K562 (cell line): ENCODE measurements around the gene UFSP1. TPM values are rescaled to one million over a fixed set of nuclear protein-coding genes. Genes with fewer than 3 reads are reported as not detected.

Source experiments
- ATAC-seq: fragments of 200-7000 bp; cut with Tn5 transposase; 3 replicates; pipeline ENCODE4 v1.9.1; 2020; ENCODE audit warnings: moderate library complexity
- BruUV-seq: library from RNA; stranded (reverse); fragments of 400-500 nt; replicated peaks from 2 replicates; lab custom pipeline; 2021; lab: Mats Ljungman, UMichigan
- CTCF ChIA-PET: fragments of 300-600 bp; formaldehyde crosslinking; extraction: SDS; loops from one replicate; lab custom pipeline; 2021; ENCODE audit warnings: low intra/inter-chr PET ratio; lab: Yijun Ruan, JAX
- POLR2A ChIA-PET: fragments of 300-600, 350-650 bp; sonication (Branson Sonifier 250); formaldehyde crosslinking; extraction: SDS; loops from one replicate; lab custom pipeline; 2021; ENCODE audit warnings: antibody characterized with exemption, inconsistent platforms; lab: Yijun Ruan, JAX
- DNase-seq, 4 experiments: peaks; one replicate each; pipeline versions ENCODE4 v3.0.0 to v3.0.0-alpha.2; 2011 to 2018; ENCODE audit warnings: low spot score in 3 of 4, mixed read lengths in 3 of 4; ENCODE audit errors: extremely low read depth in 1 of 4
- FAIRE-seq: peaks from 2 replicates; lab custom pipeline; 2011; peaks lifted over from hg19 to GRCh38; lab: Jason Lieb, UNC
- H2AFZ ChIP-seq: 2 replicates; pipeline ENCODE4 v1.6.0; 2011; ENCODE audit warnings: low read depth, low read length, control low read depth, inconsistent platforms
- H3K27ac ChIP-seq: fragments of 200-600 bp; 3 replicates; pipeline ENCODE4 v1.8.0; 2011; ENCODE audit warnings: low read depth, mild to moderate bottlenecking, control low read depth, inconsistent platforms, low read length, moderate library complexity, mixed read lengths; ENCODE audit errors: extremely low read depth
- H3K27me3 ChIP-seq, 2 experiments: fragments of 300-600 bp in 1 of 2; 2 replicates in 1 of 2; 3 replicates in 1 of 2; pipeline versions ENCODE4 v1.6.0 to v1.8.0; 2011; ENCODE audit warnings: inconsistent platforms in 2 of 2, low read length in 2 of 2, mild to moderate bottlenecking in 1 of 2, mixed read lengths in 1 of 2, moderate library complexity in 1 of 2; ENCODE audit not compliant: control insufficient read depth in 2 of 2, insufficient read depth in 2 of 2
- H3K36me3 ChIP-seq: fragments of 300-600 bp; 3 replicates; pipeline ENCODE4 v1.8.0; 2011; ENCODE audit warnings: mild to moderate bottlenecking, low read length, inconsistent platforms; ENCODE audit not compliant: control insufficient read depth, insufficient read depth
- H3K4me1 ChIP-seq, 2 experiments: fragments of 200-600 bp in 1 of 2; replicated peaks in 1 of 2; 2 replicates in 1 of 2; 3 replicates in 1 of 2; pipeline versions ENCODE4 v1.5.1 to v1.8.0; 2011; ENCODE audit warnings: inconsistent platforms in 2 of 2, low read length in 2 of 2, mild to moderate bottlenecking in 1 of 2, mixed read lengths in 1 of 2, moderate library complexity in 1 of 2; ENCODE audit not compliant: control insufficient read depth in 2 of 2, insufficient read depth in 2 of 2
- H3K4me2 ChIP-seq: 2 replicates; pipeline ENCODE4 v1.6.1; 2011; ENCODE audit warnings: low read length, control low read depth, inconsistent platforms, mixed read lengths; ENCODE audit not compliant: insufficient read depth
- H3K4me3 ChIP-seq: fragments of 200-600 bp; sonication (generic), shearing (Covaris generic); 2 replicates; pipeline ENCODE4 v1.5.1; 2016; ENCODE audit warnings: control low read depth, inconsistent platforms
- H3K79me2 ChIP-seq: fragments of 200-600 bp; 3 replicates; pipeline ENCODE4 v1.8.0; 2011; ENCODE audit warnings: low read length, inconsistent platforms; ENCODE audit not compliant: control insufficient read depth, insufficient read depth
- H3K9ac ChIP-seq, 2 experiments: 2 replicates each; pipeline versions ENCODE4 v1.6.0 to v1.6.1; 2011; ENCODE audit warnings: low read depth in 2 of 2, low read length in 2 of 2, control low read depth in 1 of 2, inconsistent platforms in 1 of 2, mild to moderate bottlenecking in 1 of 2, mixed read lengths in 1 of 2; ENCODE audit not compliant: insufficient read depth in 1 of 2
- H3K9me1 ChIP-seq: one replicate; pipeline ENCODE4 v1.6.0; 2011; ENCODE audit warnings: inconsistent platforms, mild to moderate bottlenecking, low read length, moderate library complexity; ENCODE audit not compliant: control insufficient read depth, insufficient read depth
- H3K9me3 ChIP-seq: replicated peaks from 2 replicates; pipeline ENCODE4 v1.5.1; 2011; ENCODE audit warnings: low read depth, low read length, inconsistent platforms; ENCODE audit not compliant: control insufficient read depth, insufficient read depth
- H4K20me1 ChIP-seq: replicated peaks from 2 replicates; pipeline ENCODE4 v1.6.1; 2011; ENCODE audit warnings: low read length, inconsistent platforms, mixed read lengths; ENCODE audit not compliant: control insufficient read depth, insufficient read depth
- BRD4 ChIP-seq: fragments of 200-600 bp; sonication (generic); IDR thresholded peaks from 2 replicates; pipeline ENCODE4 v1.6.1; 2017; ENCODE audit warnings: inconsistent platforms
- BRD9 ChIP-seq: fragments of 450-650 bp; IDR thresholded peaks from 2 replicates; pipeline ENCODE4 v1.6.1; 2018; ENCODE audit warnings: low read depth; ENCODE audit not compliant: partially characterized antibody
- BRF2 ChIP-seq: IDR thresholded peaks from 3 replicates; pipeline ENCODE4 v1.6.1; 2011; ENCODE audit warnings: borderline replicate concordance, mild to moderate bottlenecking; ENCODE audit not compliant: insufficient read length, insufficient read depth
- DPF2 ChIP-seq: fragments of 450-650 bp; IDR thresholded peaks from 2 replicates; pipeline ENCODE4 v1.6.1; 2016
- FOXM1 ChIP-seq, 2 experiments: fragments of 450-650 bp in 1 of 2; sonication (generic) in 1 of 2; formaldehyde crosslinking in 1 of 2; IDR thresholded peaks; 2 replicates each; pipeline versions ENCODE4 v1.6.1 to v1.9.0; 2017 to 2022; ENCODE audit warnings: low read depth in 2 of 2, mild to moderate bottlenecking in 2 of 2, missing genetic modification reagents in 1 of 2, moderate library complexity in 1 of 2
- FOXP1 ChIP-seq: sonication (generic); formaldehyde crosslinking; IDR thresholded peaks from 2 replicates; pipeline ENCODE4 v1.8.0; 2022; ENCODE audit warnings: mild to moderate bottlenecking, missing genetic modification reagents
- GABPA ChIP-seq: fragments of 200-800 bp; sonication (Bioruptor generic); conservative IDR thresholded peaks from 2 replicates; pipeline ENCODE4 v1.6.1; 2016; ENCODE audit warnings: low read depth, missing genetic modification characterization, missing compliant biosample characterization
- GTF2A2 ChIP-seq: IDR thresholded peaks from 2 replicates; pipeline ENCODE4 v1.6.1; 2016; ENCODE audit warnings: mild to moderate bottlenecking, missing genetic modification characterization, missing compliant biosample characterization
- MCM3 ChIP-seq: fragments of 450-650 bp; IDR thresholded peaks from 2 replicates; pipeline ENCODE4 v1.6.1; 2016
- MTA1 ChIP-seq: fragments of 450-650 bp; IDR thresholded peaks from 2 replicates; pipeline ENCODE4 v1.6.1; 2017; ENCODE audit warnings: borderline replicate concordance
- MTA3 ChIP-seq: fragments of 450-650 bp; formaldehyde crosslinking; IDR thresholded peaks from 2 replicates; pipeline ENCODE4 v1.6.1; 2017; ENCODE audit warnings: mild to moderate bottlenecking, borderline replicate concordance
- PCBP1 ChIP-seq: fragments of 200-400 bp; formaldehyde crosslinking; IDR thresholded peaks from 2 replicates; pipeline ENCODE4 v1.6.1; 2018; ENCODE audit warnings: mild to moderate bottlenecking, low read depth, low read length; ENCODE audit not compliant: poor library complexity, severe bottlenecking
- PHF20 ChIP-seq: fragments of 450-650 bp; IDR thresholded peaks from 2 replicates; pipeline ENCODE4 v1.6.1; 2018; ENCODE audit not compliant: partially characterized antibody
- PRMT5 ChIP-seq: sonication (generic); formaldehyde crosslinking; IDR thresholded peaks from 2 replicates; pipeline ENCODE4 v1.5.0; 2020; ENCODE audit warnings: missing genetic modification reagents
- RBFOX2 ChIP-seq: fragments of 200-400 bp; formaldehyde crosslinking; IDR thresholded peaks from 2 replicates; pipeline ENCODE4 v1.6.1; 2017; ENCODE audit warnings: low read depth, mild to moderate bottlenecking, low read length, moderate library complexity
- RBM22 ChIP-seq: fragments of 200-400 bp; formaldehyde crosslinking; IDR thresholded peaks from 2 replicates; pipeline ENCODE4 v1.6.1; 2018; ENCODE audit warnings: low read length, low read depth; ENCODE audit not compliant: poor library complexity, severe bottlenecking
- YY1 ChIP-seq, 3 experiments: IDR thresholded peaks; 2 replicates each; pipeline ENCODE4 v1.6.1; 2011; ENCODE audit warnings: low read length in 2 of 3, mild to moderate bottlenecking in 2 of 3, moderate library complexity in 2 of 3, borderline replicate concordance in 1 of 3, control low read depth in 1 of 3, low read depth in 1 of 3; ENCODE audit not compliant: insufficient read depth in 3 of 3, insufficient replicate concordance in 2 of 3, control insufficient read depth in 1 of 3, insufficient read length in 1 of 3; ENCODE audit errors: extremely low read depth in 1 of 3
- ZNF121 ChIP-seq: sonication (generic); formaldehyde crosslinking; conservative IDR thresholded peaks from 2 replicates; pipeline ENCODE4 v1.8.0; 2022; ENCODE audit warnings: missing genetic modification reagents
- ZNF134 ChIP-seq: fragments of 250-450 bp; sonication (Bioruptor Pico); conservative IDR thresholded peaks from 2 replicates; pipeline ENCODE4 v1.4.0; 2020
- ZNF274 ChIP-seq: IDR thresholded peaks from 2 replicates; pipeline ENCODE4 v1.6.1; 2011; ENCODE audit warnings: low read depth, mild to moderate bottlenecking, low read length, moderate library complexity, borderline replicate concordance
- WGBS: fragments of 100-300 bp; shearing (Covaris generic); methylation state at CpG from one replicate; pipeline ENCODE4 v1.1.6; 2016; ENCODE audit warnings: low coverage, mixed read lengths; ENCODE audit not compliant: insufficient coverage; ENCODE audit errors: missing lambda C conversion rate; 5-methylcytosine and 5-hydroxymethylcytosine counted together
- in situ Hi-C: fragments of 300-500 bp; cut with MboI; formaldehyde crosslinking; loops from 4 replicates; pipeline ENCODE4 v1.15.0; 2018; ENCODE audit warnings: inconsistent platforms, mixed read lengths
- intact Hi-C: fragments of 100-400 bp; cut with micrococcal nuclease; formaldehyde crosslinking; loops from 2 replicates; pipeline ENCODE4 v1.14.2; 2022
- polyA plus RNA-seq, 8 experiments: library from polyadenylated mRNA; depleted of rRNA in 4 of 8; stranded (reverse) in 5 of 8; unstranded in 3 of 8; fragments of >200 nt; fragmentation: Nextera tagmentation in 2 of 8; fragmentation: Illumina TruSeq in 1 of 8; extraction: Ambion mirVana in 2 of 8; extraction: Trizol in 1 of 8; gene quantifications; 2 replicates each; pipeline versions ENCODE4 v1.2.1 to v1.2.3, GENCODE V29; 2011 to 2014; ENCODE audit warnings: inconsistent platforms in 1 of 8, missing spikeins in 1 of 8
- total RNA-seq, 7 experiments: library from RNA; depleted of rRNA in 6 of 7; stranded (reverse); fragments of >200 nt in 6 of 7; fragmentation: Illumina TruSeq in 2 of 7; extraction: Trizol in 2 of 7; gene quantifications; 2 replicates each; pipeline versions ENCODE4 v1.2.1 to v1.2.3, GENCODE V29; 2011 to 2021; ENCODE audit warnings: low replicate concordance in 1 of 7

Gene UFSP1
- total and polyA plus RNA-seq, 9 of the 15 experiments (the other 6 are each of a cell fraction or from before 2014, with no cell fraction given) = 0.50 to 18.8 (median 2.1) TPM

- Histone ChIP-seq H3K79me2 (peaks cover 38% of the 10 kb centered on the region), H3K4me3 (peak overlapping the region; percentile 54), H3K27me3 (no peaks in the 10 kb centered on the region), H3K36me3 (peaks cover 30% of the 10 kb centered on the region), H4K20me1 (peaks cover 20% of the 10 kb centered on the region), H2AFZ (peak overlapping the region; percentile 79), H3K9me1 (peaks cover 5% of the 10 kb centered on the region), H3K9me3 (no peaks in the 10 kb centered on the region), H3K4me2 (peak overlapping the region; percentile 87), H3K27ac (peak overlapping the region; percentile 77), H3K9ac (peak overlapping the region; percentile 64 to 92), H3K4me1 (peaks cover 33 to 95% of the 10 kb centered on the region in 2 experiments)
- WGBS = 61% methylated on average over 25 of the region's 43 CpGs
- no TSS peak for BruUV-seq
- in situ Hi-C loops (loop anchor here (5.0 kb wide), 1 partner anchor 166 kb away; no protein-coding TSS in a partner anchor), intact Hi-C loops (no loop called here)
- FAIRE-seq (no peak), DNase-seq (peak; percentile 41 to 55 (median 51)), ATAC-seq (no peak)
- ChIA-PET POLR2A (interaction anchor here (0.9 to 6.3 kb wide), 4 partner anchors 15 to 382 kb away, joined by 3 to 144 read pairs (median 4); partner anchors contain the start of gene SRRT), CTCF (interaction anchor here (0.6 kb wide), 1 partner anchor 20 kb away, joined by 3 read pairs; no protein-coding TSS in a partner anchor)
- TF ChIP-seq FOXM1 (IDR thresholded peaks at IDR 0.05; ENCODE audit: low read depth) (0 out of 2 replicates have a peak, but pooled peaks have one; percentile 9), FOXM1 (CRISPR knock-in tag; IDR thresholded peaks at IDR 0.05; ENCODE audit: low read depth) (0 out of 2 replicates have a peak, but pooled peaks have one; percentile 3), ZNF274 (no peak), MTA3 (0 out of 2 replicates have a peak, but pooled peaks have one; percentile 11), BRD4 (0 out of 2 replicates have a peak, but pooled peaks have one; percentile 22), GTF2A2 (no peak), PCBP1 (peak; percentile 60), BRD9 (peak; percentile 13), RBFOX2 (peak; percentile 10), DPF2 (peak; percentile 6; the same call in 1 of the 2 replicates), GABPA (peak; percentile 66), RBM22 (peak; percentile 35), FOXP1 (CRISPR knock-in tag) (peak; percentile 69; the same call in 1 of the 2 replicates), MCM3 (no peak), PRMT5 (CRISPR knock-in tag) (0 out of 2 replicates have a peak, but pooled peaks have one; percentile 33), YY1 (IDR thresholded peaks at IDR 0.05; ENCODE audit: borderline replicate concordance in 1 of 3, control insufficient read depth in 1 of 3, extremely low read depth in 1 of 3, insufficient read depth in 3 of 3, insufficient read length in 1 of 3, insufficient replicate concordance in 2 of 3, low read depth in 1 of 3, low read length in 2 of 3) (peak in 1 of 3 experiments; percentile 7), ZNF121 (CRISPR knock-in tag) (no peak), BRF2 (no peak), MTA1 (0 out of 2 replicates have a peak, but pooled peaks have one; percentile 4), ZNF134 (CRISPR knock-in tag) (peak; percentile 58; the same call in 1 of the 2 replicates), PHF20 (no peak)
Measured at GRCh38 chr7:100890653-100891567, 1.4 kb upstream of the UFSP1 start.
